ENCODE results near the gene SRPRB.

SRPRB gene

DNA sequence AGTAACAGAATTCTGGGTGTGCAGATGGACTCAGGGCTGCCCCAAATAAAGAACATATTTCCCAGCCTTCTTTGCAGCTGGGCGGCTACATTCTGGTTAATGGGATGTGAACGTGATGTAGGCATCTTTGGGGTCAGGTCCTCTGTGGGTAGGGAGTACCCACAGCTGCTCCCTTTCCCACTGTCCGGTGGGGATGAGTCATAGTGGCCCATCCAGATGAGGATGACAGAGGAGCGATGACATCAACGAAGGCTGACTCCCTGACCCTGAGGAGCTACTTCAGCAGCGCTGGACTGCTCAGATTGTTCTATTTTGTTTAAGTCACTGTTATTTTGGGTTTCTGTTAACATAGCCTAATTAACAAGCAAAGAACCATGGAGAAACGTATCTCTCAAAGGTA, 38.0 kb downstream of the SRPRB start:
- Histone ChIP-seq H2BK15ac (replicated peaks; ENCODE audit: low read depth) (no peak overlapping the region), H3K18ac (ENCODE audit: low read length) (no peak overlapping the region), H3K4me1 (ENCODE audit: control insufficient read depth, low read depth, low read length) (no peaks in the 10 kb centered on the region), H4K8ac (ENCODE audit: low read depth, low read length) (no peak overlapping the region), H3K79me1 (ENCODE audit: low read length) (no peaks in the 10 kb centered on the region), H2BK120ac (ENCODE audit: low read depth, low read length) (no peak overlapping the region), H3K56ac (ENCODE audit: low read length) (no peak overlapping the region), H3K27me3 (ENCODE audit: insufficient read depth, low read length, poor library complexity) (no peaks in the 10 kb centered on the region), H3K4me3 (ENCODE audit: low read length) (no peak overlapping the region), H3K79me2 (ENCODE audit: control insufficient read depth, insufficient read depth, low read length) (no peaks in the 10 kb centered on the region), H2BK5ac (ENCODE audit: low read length) (no peak overlapping the region), H3K23ac (ENCODE audit: low read length) (no peak overlapping the region), H3K27ac (ENCODE audit: low read depth, low read length) (no peak overlapping the region), H4K5ac (ENCODE audit: low read length) (no peak overlapping the region), H3K4ac (ENCODE audit: low read depth, low read length) (no peak overlapping the region), H3K4me2 (ENCODE audit: low read length) (no peak overlapping the region), H3K9ac (ENCODE audit: low read length) (no peak overlapping the region), H3K36me3 (ENCODE audit: control insufficient read depth, insufficient read depth, low read length) (no peaks in the 10 kb centered on the region), H2AK5ac (ENCODE audit: low read length) (no peak overlapping the region)
- no CpG with 5 or more reads among the region's 7 CpGs for WGBS (ENCODE audit: extremely low coverage, insufficient coverage, low lambda C conversion rate)
- DNase-seq = no peak

DNA sequence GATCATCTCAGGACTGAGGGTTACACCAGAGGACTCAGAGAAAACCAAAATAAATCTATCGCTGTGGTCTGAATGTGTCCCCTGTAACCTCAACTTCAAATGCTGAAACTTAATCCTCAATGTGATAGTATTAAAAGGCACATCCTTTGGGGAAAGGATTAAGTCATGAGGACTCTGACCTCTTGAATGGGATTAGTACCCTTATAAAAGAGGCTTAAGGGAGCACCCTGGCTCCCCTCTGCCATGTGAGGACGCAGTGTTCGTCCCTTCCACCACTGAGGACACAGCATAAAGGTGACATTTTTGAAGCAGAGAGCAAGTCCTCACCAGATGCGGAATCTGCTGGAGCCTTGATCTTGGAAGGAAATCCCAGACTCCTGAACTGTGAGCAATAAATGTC, 39.5 kb downstream of the SRPRB start:
- no peak overlapping the region for H2BK15ac ChIP-seq (replicated peaks; ENCODE audit: low read depth)
- no peak overlapping the region for H4K8ac ChIP-seq (ENCODE audit: low read depth, low read length)
- H2AK5ac ChIP-seq (ENCODE audit: low read length) = no peak overlapping the region
- H3K4ac ChIP-seq (ENCODE audit: low read depth, low read length) = no peak overlapping the region
- H3K23ac ChIP-seq (ENCODE audit: low read length) = no peak overlapping the region
- H3K4me2 ChIP-seq (ENCODE audit: low read length) = no peak overlapping the region
- H3K9ac ChIP-seq (ENCODE audit: low read length) = no peak overlapping the region
- no peak overlapping the region for H3K27ac ChIP-seq (ENCODE audit: low read depth, low read length)
- no peaks in the 10 kb centered on the region for H3K79me1 ChIP-seq (ENCODE audit: low read length)
- H2BK5ac ChIP-seq (ENCODE audit: low read length) = no peak overlapping the region
- H3K79me2 ChIP-seq (ENCODE audit: control insufficient read depth, insufficient read depth, low read length) = no peaks in the 10 kb centered on the region
- DNase-seq = no peak
- H3K18ac ChIP-seq (ENCODE audit: low read length) = no peak overlapping the region
- H3K56ac ChIP-seq (ENCODE audit: low read length) = no peak overlapping the region
- no peak overlapping the region for H3K4me3 ChIP-seq (ENCODE audit: low read length)
- H3K36me3 ChIP-seq (ENCODE audit: control insufficient read depth, insufficient read depth, low read length) = no peaks in the 10 kb centered on the region
- WGBS (ENCODE audit: extremely low coverage, insufficient coverage, low lambda C conversion rate) = no CpG with 5 or more reads among the region's 4 CpGs
- H3K4me1 ChIP-seq (ENCODE audit: control insufficient read depth, low read depth, low read length) = no peaks in the 10 kb centered on the region
- no peaks in the 10 kb centered on the region for H3K27me3 ChIP-seq (ENCODE audit: insufficient read depth, low read length, poor library complexity)
- no peak overlapping the region for H4K5ac ChIP-seq (ENCODE audit: low read length)
- no peak overlapping the region for H2BK120ac ChIP-seq (ENCODE audit: low read depth, low read length)

DNA sequence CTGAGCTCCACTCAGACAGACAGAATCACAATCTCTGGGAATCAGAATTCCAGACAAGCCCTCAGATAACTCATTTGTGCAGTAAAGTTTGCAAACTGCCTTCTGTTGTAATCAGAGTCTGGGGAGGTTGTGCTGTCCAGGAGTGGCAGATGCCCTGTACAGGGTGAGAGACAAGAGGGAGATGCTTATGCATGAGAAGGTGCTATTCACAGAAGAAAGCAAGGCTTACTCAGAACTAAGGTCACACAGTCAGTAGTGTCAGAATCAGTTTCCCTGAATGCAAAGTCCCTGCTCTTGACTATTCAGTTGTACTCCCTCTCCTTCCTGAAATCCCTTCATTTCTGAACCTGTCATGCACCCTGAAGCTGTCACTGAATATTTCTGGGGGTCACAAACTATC, 43.7 kb downstream of the SRPRB start:
- Histone ChIP-seq H2AK5ac (ENCODE audit: low read length) (no peak overlapping the region), H3K27ac (ENCODE audit: low read depth, low read length) (no peak overlapping the region)
- DNase-seq = no peak

GRCh38 chr3:133850034-133850433, 44.4 kb downstream of the SRPRB start:
- Histone ChIP-seq H3K56ac (ENCODE audit: low read length) (no peak overlapping the region), H3K36me3 (ENCODE audit: control insufficient read depth, insufficient read depth, low read length) (no peaks in the 10 kb centered on the region), H2BK15ac (replicated peaks; ENCODE audit: low read depth) (no peak overlapping the region), H2BK5ac (ENCODE audit: low read length) (no peak overlapping the region), H3K27ac (ENCODE audit: low read depth, low read length) (no peak overlapping the region), H3K79me2 (ENCODE audit: control insufficient read depth, insufficient read depth, low read length) (no peaks in the 10 kb centered on the region), H3K18ac (ENCODE audit: low read length) (no peak overlapping the region), H4K8ac (ENCODE audit: low read depth, low read length) (no peak overlapping the region), H3K79me1 (ENCODE audit: low read length) (no peaks in the 10 kb centered on the region), H2BK120ac (ENCODE audit: low read depth, low read length) (no peak overlapping the region), H3K4me3 (ENCODE audit: low read length) (no peak overlapping the region), H4K5ac (ENCODE audit: low read length) (no peak overlapping the region), H3K23ac (ENCODE audit: low read length) (no peak overlapping the region), H3K4me1 (ENCODE audit: control insufficient read depth, low read depth, low read length) (peaks cover 2% of the 10 kb centered on the region), H2AK5ac (ENCODE audit: low read length) (no peak overlapping the region), H3K4me2 (ENCODE audit: low read length) (no peak overlapping the region), H3K4ac (ENCODE audit: low read depth, low read length) (no peak overlapping the region), H3K9ac (ENCODE audit: low read length) (no peak overlapping the region), H3K27me3 (ENCODE audit: insufficient read depth, low read length, poor library complexity) (no peaks in the 10 kb centered on the region)
- WGBS (ENCODE audit: extremely low coverage, insufficient coverage, low lambda C conversion rate) = no CpG with 5 or more reads among the region's 1 CpG
- DNase-seq = no peak

More for the DNA sequence above, 43.7 kb downstream of the SRPRB start:
- Histone ChIP-seq H3K9ac (ENCODE audit: low read length) (no peak overlapping the region), H3K79me1 (ENCODE audit: low read length) (no peaks in the 10 kb centered on the region), H2BK5ac (ENCODE audit: low read length) (no peak overlapping the region), H3K4me1 (ENCODE audit: control insufficient read depth, low read depth, low read length) (peaks cover 2% of the 10 kb centered on the region), H3K4me2 (ENCODE audit: low read length) (no peak overlapping the region), H3K18ac (ENCODE audit: low read length) (no peak overlapping the region), H3K36me3 (ENCODE audit: control insufficient read depth, insufficient read depth, low read length) (no peaks in the 10 kb centered on the region), H3K56ac (ENCODE audit: low read length) (no peak overlapping the region), H4K8ac (ENCODE audit: low read depth, low read length) (no peak overlapping the region), H3K79me2 (ENCODE audit: control insufficient read depth, insufficient read depth, low read length) (no peaks in the 10 kb centered on the region), H2BK15ac (replicated peaks; ENCODE audit: low read depth) (no peak overlapping the region), H3K4ac (ENCODE audit: low read depth, low read length) (no peak overlapping the region), H3K23ac (ENCODE audit: low read length) (no peak overlapping the region), H2BK120ac (ENCODE audit: low read depth, low read length) (no peak overlapping the region), H4K5ac (ENCODE audit: low read length) (no peak overlapping the region), H3K27me3 (ENCODE audit: insufficient read depth, low read length, poor library complexity) (no peaks in the 10 kb centered on the region), H3K4me3 (ENCODE audit: low read length) (no peak overlapping the region)

DNA sequence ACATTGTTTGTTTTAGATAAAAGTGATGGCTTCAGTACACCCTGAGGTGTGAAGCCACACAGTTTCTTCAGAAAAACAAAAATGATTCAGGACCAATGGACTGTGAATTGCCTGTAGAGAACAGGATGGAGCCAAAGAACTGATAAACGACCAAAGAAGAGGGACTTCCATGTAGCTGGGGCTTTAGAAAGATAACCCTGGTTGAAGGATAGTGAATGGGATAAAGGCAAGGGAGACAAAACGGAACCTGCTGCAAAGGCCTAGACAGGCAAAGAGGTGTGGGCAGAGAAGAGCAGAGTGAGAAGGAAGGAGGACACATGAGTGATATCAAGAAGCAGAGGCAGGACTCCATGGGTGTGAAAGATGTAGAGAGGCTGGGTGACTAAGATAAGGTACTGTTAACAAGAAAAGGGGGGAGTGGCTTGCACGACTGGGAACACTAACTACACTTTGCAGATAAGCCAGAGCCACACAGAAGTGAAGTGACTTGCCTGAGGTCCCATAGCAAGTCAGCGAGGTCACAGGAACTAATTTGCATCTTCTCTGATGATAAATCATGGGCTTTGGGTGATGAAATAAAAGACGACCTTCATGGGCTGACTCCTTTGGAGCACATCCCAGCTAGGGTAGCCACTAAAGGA, 45.8 kb downstream of the SRPRB start:
- DNase-seq = peak; percentile 88
- no peaks in the 10 kb centered on the region for H3K27me3 ChIP-seq (ENCODE audit: insufficient read depth, low read length, poor library complexity)
- no peak overlapping the region for H3K23ac ChIP-seq (ENCODE audit: low read length)
- no peak overlapping the region for H4K8ac ChIP-seq (ENCODE audit: low read depth, low read length)
- H3K4me1 ChIP-seq (ENCODE audit: control insufficient read depth, low read depth, low read length) = peaks cover 2% of the 10 kb centered on the region
- H3K56ac ChIP-seq (ENCODE audit: low read length) = no peak overlapping the region
- no peak overlapping the region for H3K27ac ChIP-seq (ENCODE audit: low read depth, low read length)
- H2AK5ac ChIP-seq (ENCODE audit: low read length) = no peak overlapping the region
- H3K4me3 ChIP-seq (ENCODE audit: low read length) = no peak overlapping the region
- no peak overlapping the region for H3K4ac ChIP-seq (ENCODE audit: low read depth, low read length)
- no peak overlapping the region for H3K18ac ChIP-seq (ENCODE audit: low read length)
- H3K79me1 ChIP-seq (ENCODE audit: low read length) = no peaks in the 10 kb centered on the region
- H2BK15ac ChIP-seq (replicated peaks; ENCODE audit: low read depth) = no peak overlapping the region
- no peaks in the 10 kb centered on the region for H3K79me2 ChIP-seq (ENCODE audit: control insufficient read depth, insufficient read depth, low read length)
- no CpG with 5 or more reads among the region's 5 CpGs for WGBS (ENCODE audit: extremely low coverage, insufficient coverage, low lambda C conversion rate)
- no peak overlapping the region for H2BK5ac ChIP-seq (ENCODE audit: low read length)
- no peak overlapping the region for H4K5ac ChIP-seq (ENCODE audit: low read length)
- H3K9ac ChIP-seq (ENCODE audit: low read length) = no peak overlapping the region
- no peak overlapping the region for H2BK120ac ChIP-seq (ENCODE audit: low read depth, low read length)
- H3K4me2 ChIP-seq (ENCODE audit: low read length) = no peak overlapping the region
- H3K36me3 ChIP-seq (ENCODE audit: control insufficient read depth, insufficient read depth, low read length) = no peaks in the 10 kb centered on the region

- no peak overlapping the region for H3K27ac ChIP-seq (ENCODE audit: low read depth, low read length)
- H2BK5ac ChIP-seq (ENCODE audit: low read length) = no peak overlapping the region
- H3K4me2 ChIP-seq (ENCODE audit: low read length) = no peak overlapping the region
- H3K4me1 ChIP-seq (ENCODE audit: control insufficient read depth, low read depth, low read length) = peaks cover 2% of the 10 kb centered on the region
- H2AK5ac ChIP-seq (ENCODE audit: low read length) = no peak overlapping the region
- H2BK15ac ChIP-seq (replicated peaks; ENCODE audit: low read depth) = no peak overlapping the region
- no peak overlapping the region for H3K4me3 ChIP-seq (ENCODE audit: low read length)
- no peaks in the 10 kb centered on the region for H3K79me1 ChIP-seq (ENCODE audit: low read length)
- no peak overlapping the region for H3K9ac ChIP-seq (ENCODE audit: low read length)
- no peak overlapping the region for H4K8ac ChIP-seq (ENCODE audit: low read depth, low read length)
- no peak overlapping the region for H3K23ac ChIP-seq (ENCODE audit: low read length)
- H2BK120ac ChIP-seq (ENCODE audit: low read depth, low read length) = no peak overlapping the region
- H3K18ac ChIP-seq (ENCODE audit: low read length) = no peak overlapping the region
- no peak for DNase-seq
- no peak overlapping the region for H4K5ac ChIP-seq (ENCODE audit: low read length)
- H3K4ac ChIP-seq (ENCODE audit: low read depth, low read length) = no peak overlapping the region
- WGBS (ENCODE audit: extremely low coverage, insufficient coverage, low lambda C conversion rate) = no CpG with 5 or more reads among the region's 8 CpGs
- H3K27me3 ChIP-seq (ENCODE audit: insufficient read depth, low read length, poor library complexity) = no peaks in the 10 kb centered on the region
- no peaks in the 10 kb centered on the region for H3K36me3 ChIP-seq (ENCODE audit: control insufficient read depth, insufficient read depth, low read length)
- no peak overlapping the region for H3K56ac ChIP-seq (ENCODE audit: low read length)
- no peaks in the 10 kb centered on the region for H3K79me2 ChIP-seq (ENCODE audit: control insufficient read depth, insufficient read depth, low read length)
These were observed 46.3 kb downstream of the SRPRB start for GRCh38 chr3:133851931-133852330.

Measured in mesendoderm (in vitro differentiated cells).